Muscle layer of duodenum (tissue), 2 donors: ENCODE measurements around the gene HYKK.
A peak's percentile ranks its signal among the peaks of the same experiment; 100 is the strongest.
"Not testable (repeated sequence)": the region's sequence is repeated elsewhere in the genome, so short reads cannot be mapped to it uniquely, and the experiment has no call there.

ENCODE experiments used
- H3K27ac ChIP-seq: one replicate; pipeline ENCODE4 v1.7.0; 2013; ENCODE audit warnings: mild to moderate bottlenecking, low read length
- H3K27me3 ChIP-seq: one replicate; pipeline ENCODE4 v1.7.0; 2013; ENCODE audit warnings: low read depth, mild to moderate bottlenecking, control low read depth, low read length
- H3K36me3 ChIP-seq, 2 donors: one replicate each; pipeline ENCODE4 v1.7.0; 2013; ENCODE audit warnings: low read length in 2 of 2, control low read depth in 1 of 2, mild to moderate bottlenecking in 1 of 2; ENCODE audit not compliant: insufficient read depth in 2 of 2, control insufficient read depth in 1 of 2
- H3K4me1 ChIP-seq, 2 donors: one replicate each; pipeline ENCODE4 v1.7.0; 2013; ENCODE audit warnings: low read length in 2 of 2, mild to moderate bottlenecking in 2 of 2, control low read depth in 1 of 2, moderate library complexity in 1 of 2; ENCODE audit not compliant: insufficient read depth in 2 of 2, control insufficient read depth in 1 of 2
- H3K4me3 ChIP-seq, 2 donors: one replicate each; pipeline ENCODE4 v1.7.0; 2013; ENCODE audit warnings: low read length in 2 of 2, low read depth in 1 of 2, mild to moderate bottlenecking in 1 of 2
- H3K9me3 ChIP-seq, 2 donors: one replicate each; pipeline ENCODE4 v1.7.0; 2013; ENCODE audit warnings: low read length in 2 of 2, control low read depth in 1 of 2, mild to moderate bottlenecking in 1 of 2; ENCODE audit not compliant: control insufficient read depth in 1 of 2
- donor health status: healthy.

HYKK gene

GRCh38 chr15:78540871-78541743 is 33.7 kb downstream of the HYKK start:
- Histone ChIP-seq H3K9me3 (no peaks in the 10 kb centered on the region), H3K27ac (peak overlapping the region; percentile 98), H3K36me3 (peaks cover 24 to 35% of the 10 kb centered on the region in 2 donors), H3K4me1 (peaks cover 4 to 27% of the 10 kb centered on the region in 2 donors), H3K4me3 (peak overlapping the region; percentile 83 to 85), H3K27me3 (no peaks in the 10 kb centered on the region)

GRCh38 chr15:78541744-78542034 is 34.3 kb downstream of the HYKK start:
- H3K36me3 ChIP-seq: peaks cover 24 to 40% of the 10 kb centered on the region in 2 donors
- H3K27ac ChIP-seq: peak overlapping the region; percentile 98
- H3K4me1 ChIP-seq: peaks cover 4 to 27% of the 10 kb centered on the region in 2 donors
- peak overlapping the region; percentile 83 to 85 for H3K4me3 ChIP-seq
- no peaks in the 10 kb centered on the region for H3K27me3 ChIP-seq
- H3K9me3 ChIP-seq: no peaks in the 10 kb centered on the region

GRCh38 chr15:78542647-78543046 is 35.3 kb downstream of the HYKK start:
- H3K27me3 ChIP-seq: no peaks in the 10 kb centered on the region
- no peaks in the 10 kb centered on the region for H3K9me3 ChIP-seq
- H3K4me3 ChIP-seq: no peak overlapping the region
- no peak overlapping the region for H3K27ac ChIP-seq
- peaks cover 24 to 50% of the 10 kb centered on the region in 2 donors for H3K36me3 ChIP-seq
- peaks cover 4 to 27% of the 10 kb centered on the region in 2 donors for H3K4me1 ChIP-seq

- Histone ChIP-seq H3K9me3 (no peaks in the 10 kb centered on the region), H3K27ac (no peak overlapping the region), H3K36me3 (peaks cover 34 to 61% of the 10 kb centered on the region in 2 donors), H3K4me1 (no peaks in the 10 kb centered on the region), H3K27me3 (no peaks in the 10 kb centered on the region), H3K4me3 (no peak overlapping the region)
Measured at GRCh38 chr15:78550194-78550593, 42.8 kb downstream of the HYKK start.

GRCh38 chr15:78550815-78551214 is 43.4 kb downstream of the HYKK start:
- no peaks in the 10 kb centered on the region for H3K4me1 ChIP-seq
- no peak overlapping the region for H3K27ac ChIP-seq
- no peak overlapping the region for H3K4me3 ChIP-seq
- H3K27me3 ChIP-seq: no peaks in the 10 kb centered on the region
- peaks cover 28 to 54% of the 10 kb centered on the region in 2 donors for H3K36me3 ChIP-seq
- no peaks in the 10 kb centered on the region for H3K9me3 ChIP-seq

GRCh38 chr15:78551902-78552301 is 44.5 kb downstream of the HYKK start:
- Histone ChIP-seq H3K27me3 (no peaks in the 10 kb centered on the region), H3K9me3 (no peaks in the 10 kb centered on the region), H3K4me3 (no peak overlapping the region), H3K4me1 (no peaks in the 10 kb centered on the region), H3K27ac (no peak overlapping the region), H3K36me3 (peaks cover 25 to 43% of the 10 kb centered on the region in 2 donors)

GRCh38 chr15:78552597-78552996 is 45.2 kb downstream of the HYKK start:
- Histone ChIP-seq H3K9me3 (no peaks in the 10 kb centered on the region), H3K27ac (no peak overlapping the region), H3K4me3 (no peak overlapping the region), H3K27me3 (no peaks in the 10 kb centered on the region), H3K4me1 (no peaks in the 10 kb centered on the region), H3K36me3 (peaks cover 25 to 37% of the 10 kb centered on the region in 2 donors)

GRCh38 chr15:78560201-78560600 is 52.8 kb downstream of the HYKK start:
- H3K9me3 ChIP-seq, H3K27me3 ChIP-seq, H3K27ac ChIP-seq, H3K4me1 ChIP-seq, H3K36me3 ChIP-seq, H3K4me3 ChIP-seq: not testable (repeated sequence)

GRCh38 chr15:78561490-78561889 is 54.1 kb downstream of the HYKK start:
- Histone ChIP-seq H3K9me3 (no peaks in the 10 kb centered on the region), H3K36me3 (no peaks in the 10 kb centered on the region), H3K4me3 (no peak overlapping the region), H3K27ac (no peak overlapping the region), H3K4me1 (peaks cover 0 to 12% of the 10 kb centered on the region in 2 donors), H3K27me3 (no peaks in the 10 kb centered on the region)

- H3K27ac ChIP-seq: no peak overlapping the region
- H3K27me3 ChIP-seq: no peaks in the 10 kb centered on the region
- no peak overlapping the region for H3K4me3 ChIP-seq
- no peaks in the 10 kb centered on the region for H3K9me3 ChIP-seq
- H3K36me3 ChIP-seq: no peaks in the 10 kb centered on the region
- H3K4me1 ChIP-seq: peaks cover 0 to 12% of the 10 kb centered on the region in 2 donors
Measured at GRCh38 chr15:78563092-78563491, 55.7 kb downstream of the HYKK start.

- H3K9me3 ChIP-seq: no peaks in the 10 kb centered on the region
- peaks cover 0 to 12% of the 10 kb centered on the region in 2 donors for H3K4me1 ChIP-seq
- no peaks in the 10 kb centered on the region for H3K36me3 ChIP-seq
- no peaks in the 10 kb centered on the region for H3K27me3 ChIP-seq
- H3K4me3 ChIP-seq: peak overlapping the region; percentile 9 to 78
- no peak overlapping the region for H3K27ac ChIP-seq
Measured at GRCh38 chr15:78564743-78565096, 57.3 kb downstream of the HYKK start.
